SU-DHL-6 (cell line): ENCODE measurements around the gene ANKS1A.

Experiments used
- H2AFZ ChIP-seq: fragments of 200-600 bp; sonication (generic); 2 replicates; pipeline ENCODE4 v1.6.1; 2014; ENCODE audit warnings: low read depth, mild to moderate bottlenecking, moderate library complexity, mixed read lengths, antibody characterized with exemption, low read length; ENCODE audit not compliant: severe bottlenecking
- H3F3A ChIP-seq: fragments of 200-600 bp; shearing (Covaris generic); 2 replicates; pipeline ENCODE4 v1.6.0; 2016; ENCODE audit warnings: antibody characterized with exemption, mild to moderate bottlenecking; ENCODE audit not compliant: insufficient read depth
- H3K27ac ChIP-seq: fragments of 200-600 bp; sonication (generic); 2 replicates; pipeline ENCODE4 v1.5.1; 2016; ENCODE audit warnings: low read depth, mild to moderate bottlenecking, low read length, moderate library complexity, mixed read lengths
- H3K27me3 ChIP-seq: fragments of 200-600 bp; sonication (generic), shearing (Covaris generic); 2 replicates; pipeline ENCODE4 v1.6.0; 2014; ENCODE audit warnings: mild to moderate bottlenecking, low read length
- H3K36me3 ChIP-seq: fragments of 200-600 bp; sonication (generic); 2 replicates; pipeline ENCODE4 v1.6.1; 2014; ENCODE audit warnings: mild to moderate bottlenecking, low read length, mixed read lengths
- H3K4me2 ChIP-seq: fragments of 300-600, 200-600 bp; shearing (Covaris generic), sonication (generic); 2 replicates; pipeline ENCODE4 v1.6.0; 2014; ENCODE audit warnings: low read length, low read depth, mild to moderate bottlenecking; ENCODE audit not compliant: poor library complexity, severe bottlenecking
- H3K4me3 ChIP-seq: fragments of 200-600 bp; sonication (generic); 2 replicates; pipeline ENCODE4 v1.5.1; 2014; ENCODE audit warnings: antibody characterized with exemption, low read length, mild to moderate bottlenecking, mixed read lengths; ENCODE audit not compliant: insufficient read depth, poor library complexity, severe bottlenecking
- H3K79me2 ChIP-seq: fragments of 200-600 bp; sonication (generic); 2 replicates; pipeline ENCODE4 v1.6.1; 2014; ENCODE audit warnings: mild to moderate bottlenecking, low read length, moderate library complexity; ENCODE audit not compliant: insufficient read depth
- H3K9ac ChIP-seq: fragments of 200-600 bp; sonication (generic); 2 replicates; pipeline ENCODE4 v1.7.0; 2014; ENCODE audit warnings: mild to moderate bottlenecking, low read length
- H3K9me2 ChIP-seq: fragments of 200-600 bp; sonication (generic); replicated peaks from 2 replicates; pipeline ENCODE4 v1.6.1; 2014; ENCODE audit warnings: low read length; ENCODE audit not compliant: insufficient read depth
- H3K9me3 ChIP-seq: fragments of 200-600 bp; sonication (generic); 2 replicates; pipeline ENCODE4 v1.6.1; 2014; ENCODE audit warnings: low read length, mixed read lengths; ENCODE audit not compliant: insufficient read depth
- H4K20me1 ChIP-seq: fragments of 200-600 bp; sonication (generic); 2 replicates; pipeline ENCODE4 v1.6.1; 2014; ENCODE audit warnings: low read depth, mild to moderate bottlenecking, antibody characterized with exemption, low read length, moderate library complexity, mixed read lengths
- CTCF ChIP-seq: fragments of 200-600 bp; sonication (generic); IDR thresholded peaks from one replicate; pipeline ENCODE4 v1.5.1; 2017; ENCODE audit warnings: antibody characterized with exemption, mild to moderate bottlenecking, low read length, moderate library complexity; ENCODE audit not compliant: insufficient read depth, poor library complexity, severe bottlenecking
- EZH2phosphoT487 ChIP-seq: fragments of 200-600 bp; sonication (generic), shearing (Covaris generic); conservative IDR thresholded peaks from 2 replicates; pipeline ENCODE4 v1.6.1; 2018; ENCODE audit warnings: mild to moderate bottlenecking, antibody characterized with exemption, low read length, moderate library complexity, mixed read lengths

ANKS1A gene

DNA sequence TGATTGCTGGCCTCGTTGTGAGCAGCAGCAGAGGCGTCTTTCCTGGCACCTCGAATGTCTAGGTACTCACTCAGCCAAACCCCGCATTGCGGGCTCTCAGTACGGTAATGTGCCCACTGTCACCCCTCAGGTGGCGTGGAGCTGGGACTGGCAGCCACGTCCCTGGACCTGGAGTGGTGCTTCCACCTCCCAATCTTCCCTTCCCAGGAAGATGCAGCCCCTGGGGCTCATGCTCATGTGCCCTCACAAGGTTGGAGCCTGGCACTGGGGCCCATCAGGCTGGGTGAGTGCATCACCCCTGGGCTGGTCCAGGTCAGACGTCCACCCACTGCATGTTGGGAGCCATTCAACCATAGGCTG, 176.4 kb downstream of the ANKS1A start:
- no peak overlapping the region for H3K4me2 ChIP-seq
- H3K9me3 ChIP-seq: no peaks in the 10 kb centered on the region
- H2AFZ ChIP-seq: no peak overlapping the region
- H3K36me3 ChIP-seq: no peaks in the 10 kb centered on the region
- H3F3A ChIP-seq: no peaks in the 10 kb centered on the region
- H3K9ac ChIP-seq: no peak overlapping the region
- TF ChIP-seq CTCF (no peak), EZH2phosphoT487 (no peak)
- H3K9me2 ChIP-seq: no peaks in the 10 kb centered on the region
- H3K79me2 ChIP-seq: no peaks in the 10 kb centered on the region
- no peak overlapping the region for H3K4me3 ChIP-seq
- no peaks in the 10 kb centered on the region for H3K27me3 ChIP-seq
- no peaks in the 10 kb centered on the region for H4K20me1 ChIP-seq
- no peak overlapping the region for H3K27ac ChIP-seq

DNA sequence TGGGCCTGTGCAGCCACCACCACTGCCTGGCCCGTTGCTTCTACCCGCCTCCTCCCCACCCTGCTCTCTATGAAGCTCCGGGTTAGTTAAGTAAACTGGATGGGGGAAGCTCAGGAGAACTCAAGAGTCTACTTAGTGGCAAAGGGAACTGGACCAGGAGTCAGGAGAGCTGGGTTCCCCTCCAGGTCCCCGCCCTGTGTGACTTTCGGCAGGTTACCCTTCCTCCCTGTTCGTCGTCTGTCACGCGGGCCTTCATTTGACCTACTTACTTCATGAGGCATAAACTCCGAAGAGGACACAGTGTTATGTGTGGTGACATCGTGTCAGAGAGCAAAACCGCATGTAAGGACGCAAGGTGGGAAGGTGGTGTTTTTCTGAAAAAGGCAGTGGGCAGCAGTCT, 176.8 kb downstream of the ANKS1A start:
- no peak for TF ChIP-seq CTCF
- TF ChIP-seq EZH2phosphoT487: no peak
- Histone ChIP-seq H3K4me2 (no peak overlapping the region), H3F3A (no peaks in the 10 kb centered on the region), H3K9ac (no peak overlapping the region), H3K9me2 (no peaks in the 10 kb centered on the region), H3K36me3 (no peaks in the 10 kb centered on the region), H4K20me1 (no peaks in the 10 kb centered on the region), H3K9me3 (no peaks in the 10 kb centered on the region), H3K27ac (no peak overlapping the region), H2AFZ (no peak overlapping the region), H3K79me2 (no peaks in the 10 kb centered on the region), H3K27me3 (no peaks in the 10 kb centered on the region), H3K4me3 (no peak overlapping the region)

DNA sequence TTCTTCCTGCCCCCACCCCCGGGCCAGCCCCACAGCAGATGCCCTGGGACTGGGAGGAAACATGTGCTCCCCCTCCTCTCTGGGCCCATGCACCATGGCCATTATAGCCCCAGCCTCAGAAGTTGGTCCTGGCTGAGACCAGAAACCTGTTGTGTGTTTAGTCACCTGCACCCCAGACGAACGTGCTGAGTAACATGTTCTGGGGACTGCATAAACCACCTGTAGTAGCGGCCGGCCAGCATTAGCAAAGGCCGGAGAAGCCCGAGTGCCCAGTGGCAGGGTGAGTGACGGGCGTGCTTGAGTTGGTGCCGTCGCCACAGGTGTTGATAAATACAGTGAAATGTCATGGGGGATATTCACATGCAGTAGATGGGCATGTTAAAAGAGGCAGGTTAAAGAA, 178.2 kb downstream of the ANKS1A start:
- H4K20me1 ChIP-seq: no peaks in the 10 kb centered on the region
- no peak overlapping the region for H3K4me2 ChIP-seq
- no peaks in the 10 kb centered on the region for H3K79me2 ChIP-seq

More for the DNA sequence above, 178.2 kb downstream of the ANKS1A start:
- Histone ChIP-seq H3K9me3 (no peaks in the 10 kb centered on the region), H3K27me3 (no peaks in the 10 kb centered on the region), H3K4me3 (no peak overlapping the region), H3K27ac (no peak overlapping the region), H3K9ac (no peak overlapping the region), H3F3A (no peaks in the 10 kb centered on the region), H3K36me3 (no peaks in the 10 kb centered on the region), H2AFZ (no peak overlapping the region), H3K9me2 (no peaks in the 10 kb centered on the region)
- TF ChIP-seq EZH2phosphoT487 (no peak), CTCF (no peak)
